ENCODE data around the gene NUP205. TPM values are rescaled to one million over a fixed set of nuclear protein-coding genes. Genes with fewer than 3 reads are reported as not detected.
A peak's percentile ranks its signal among the peaks of the same experiment; 100 is the strongest.

Gene NUP205
- total and polyA plus RNA-seq, 2 of the 13 experiments (the other 11 are each of a cell fraction or from before 2014, with no cell fraction given): 46.2 to 87.2 TPM

DNA sequence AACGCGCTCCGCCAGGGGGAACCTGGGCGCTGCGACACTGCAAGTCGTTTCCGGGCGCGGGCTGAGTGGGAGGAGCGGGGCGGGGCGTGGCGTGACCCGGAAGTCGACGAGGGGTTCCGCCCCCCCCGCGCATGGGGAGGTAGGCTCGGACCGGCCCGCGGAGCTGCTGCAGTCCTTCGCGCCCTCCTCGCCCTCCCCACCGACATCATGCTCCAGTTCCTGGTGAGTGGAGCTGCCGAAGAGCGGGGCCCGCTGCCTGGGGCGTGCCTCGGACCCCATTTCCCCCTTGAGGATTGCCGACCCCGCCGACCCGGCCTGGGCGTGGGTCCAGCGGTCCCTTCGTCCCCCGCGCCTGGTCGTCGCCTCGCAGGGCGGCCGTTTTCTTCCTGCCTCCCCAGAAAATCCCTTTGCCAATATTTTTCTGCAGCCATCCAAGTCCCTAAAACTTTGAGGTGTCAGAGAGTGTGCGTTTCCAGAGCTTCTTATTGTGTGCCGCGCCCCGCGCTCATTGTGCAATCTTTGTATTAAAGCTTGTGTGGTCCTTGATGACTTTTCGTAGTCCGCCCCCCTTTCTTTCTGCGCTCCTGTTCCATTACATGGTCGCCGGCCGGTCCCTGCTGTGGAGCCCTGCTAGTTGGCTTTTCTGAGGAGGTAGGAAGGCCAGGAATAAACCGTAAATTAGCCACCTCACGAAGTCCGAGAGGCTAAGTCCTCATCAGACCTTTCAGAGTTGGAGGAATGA is 104.8 kb downstream of the NUP205 start, which contains the start of gene STMP1 (continued):
- TF ChIP-seq, protein P1, sequence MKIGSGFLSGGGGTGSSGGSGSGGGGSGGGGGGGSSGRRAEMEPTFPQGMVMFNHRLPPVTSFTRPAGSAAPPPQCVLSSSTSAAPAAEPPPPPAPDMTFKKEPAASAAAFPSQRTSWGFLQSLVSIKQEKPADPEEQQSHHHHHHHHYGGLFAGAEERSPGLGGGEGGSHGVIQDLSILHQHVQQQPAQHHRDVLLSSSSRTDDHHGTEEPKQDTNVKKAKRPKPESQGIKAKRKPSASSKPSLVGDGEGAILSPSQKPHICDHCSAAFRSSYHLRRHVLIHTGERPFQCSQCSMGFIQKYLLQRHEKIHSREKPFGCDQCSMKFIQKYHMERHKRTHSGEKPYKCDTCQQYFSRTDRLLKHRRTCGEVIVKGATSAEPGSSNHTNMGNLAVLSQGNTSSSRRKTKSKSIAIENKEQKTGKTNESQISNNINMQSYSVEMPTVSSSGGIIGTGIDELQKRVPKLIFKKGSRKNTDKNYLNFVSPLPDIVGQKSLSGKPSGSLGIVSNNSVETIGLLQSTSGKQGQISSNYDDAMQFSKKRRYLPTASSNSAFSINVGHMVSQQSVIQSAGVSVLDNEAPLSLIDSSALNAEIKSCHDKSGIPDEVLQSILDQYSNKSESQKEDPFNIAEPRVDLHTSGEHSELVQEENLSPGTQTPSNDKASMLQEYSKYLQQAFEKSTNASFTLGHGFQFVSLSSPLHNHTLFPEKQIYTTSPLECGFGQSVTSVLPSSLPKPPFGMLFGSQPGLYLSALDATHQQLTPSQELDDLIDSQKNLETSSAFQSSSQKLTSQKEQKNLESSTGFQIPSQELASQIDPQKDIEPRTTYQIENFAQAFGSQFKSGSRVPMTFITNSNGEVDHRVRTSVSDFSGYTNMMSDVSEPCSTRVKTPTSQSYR (CRISPR knock-in tag; IDR thresholded peaks at IDR 0.05; ENCODE audit: borderline replicate concordance): no peak
- TF ChIP-seq KLF11 (CRISPR knock-in tag; IDR thresholded peaks at IDR 0.05) (no peak), ZNF329 (CRISPR knock-in tag; IDR thresholded peaks at IDR 0.05; ENCODE audit: low read depth) (peak; percentile 65), ZNF354B (CRISPR knock-in tag; IDR thresholded peaks at IDR 0.05) (0 out of 2 replicates have a peak, but pooled peaks have one; percentile 41), CREM (IDR thresholded peaks at IDR 0.05) (peak; percentile 49; the same call in 1 of the 2 replicates), CREM (CRISPR knock-in tag; IDR thresholded peaks at IDR 0.05) (no peak), ZFX (CRISPR knock-in tag; IDR thresholded peaks at IDR 0.05; ENCODE audit: low read depth) (peak; percentile 96), ZNF138 (CRISPR knock-in tag; IDR thresholded peaks at IDR 0.05; ENCODE audit: low read depth) (no peak), ZNF816 (CRISPR knock-in tag; IDR thresholded peaks at IDR 0.05; ENCODE audit: borderline replicate concordance) (peak; percentile 71; the same call in 1 of the 2 replicates), ZKSCAN1 (IDR thresholded peaks at IDR 0.05; ENCODE audit: low read length) (no peak), TP53 (CRISPR knock-in tag; conservative IDR thresholded peaks at IDR 0.05) (no peak; the same call in 1 of the 2 replicates), ZBTB8A (CRISPR knock-in tag; IDR thresholded peaks at IDR 0.05; ENCODE audit: borderline replicate concordance, low read depth) (no peak; the same call in 1 of the 2 replicates), ZNF564 (CRISPR knock-in tag; IDR thresholded peaks at IDR 0.05) (0 out of 2 replicates have a peak, but pooled peaks have one; percentile 60), MEIS1 (CRISPR knock-in tag; IDR thresholded peaks at IDR 0.05; ENCODE audit: borderline replicate concordance) (no peak; the same call in 1 of the 2 replicates), IKZF1 (IDR thresholded peaks at IDR 0.05) (no peak), SUZ12 (IDR thresholded peaks at IDR 0.05; ENCODE audit: low read depth, low read length) (no peak), ZNF501 (CRISPR knock-in tag; IDR thresholded peaks at IDR 0.05) (no peak), ZNF335 (CRISPR knock-in tag; IDR thresholded peaks at IDR 0.05) (peak; percentile 87), KLF16 (CRISPR knock-in tag; IDR thresholded peaks at IDR 0.05) (no peak; a peak in 2 of 4 replicates), ZC3H4 (CRISPR knock-in tag; IDR thresholded peaks at IDR 0.05; ENCODE audit: borderline replicate concordance) (no peak), ZNF768 (CRISPR knock-in tag; IDR thresholded peaks at IDR 0.05) (peak; percentile 74), ONECUT2 (CRISPR knock-in tag; IDR thresholded peaks at IDR 0.05) (no peak)
- TF ChIP-seq, protein P2, sequence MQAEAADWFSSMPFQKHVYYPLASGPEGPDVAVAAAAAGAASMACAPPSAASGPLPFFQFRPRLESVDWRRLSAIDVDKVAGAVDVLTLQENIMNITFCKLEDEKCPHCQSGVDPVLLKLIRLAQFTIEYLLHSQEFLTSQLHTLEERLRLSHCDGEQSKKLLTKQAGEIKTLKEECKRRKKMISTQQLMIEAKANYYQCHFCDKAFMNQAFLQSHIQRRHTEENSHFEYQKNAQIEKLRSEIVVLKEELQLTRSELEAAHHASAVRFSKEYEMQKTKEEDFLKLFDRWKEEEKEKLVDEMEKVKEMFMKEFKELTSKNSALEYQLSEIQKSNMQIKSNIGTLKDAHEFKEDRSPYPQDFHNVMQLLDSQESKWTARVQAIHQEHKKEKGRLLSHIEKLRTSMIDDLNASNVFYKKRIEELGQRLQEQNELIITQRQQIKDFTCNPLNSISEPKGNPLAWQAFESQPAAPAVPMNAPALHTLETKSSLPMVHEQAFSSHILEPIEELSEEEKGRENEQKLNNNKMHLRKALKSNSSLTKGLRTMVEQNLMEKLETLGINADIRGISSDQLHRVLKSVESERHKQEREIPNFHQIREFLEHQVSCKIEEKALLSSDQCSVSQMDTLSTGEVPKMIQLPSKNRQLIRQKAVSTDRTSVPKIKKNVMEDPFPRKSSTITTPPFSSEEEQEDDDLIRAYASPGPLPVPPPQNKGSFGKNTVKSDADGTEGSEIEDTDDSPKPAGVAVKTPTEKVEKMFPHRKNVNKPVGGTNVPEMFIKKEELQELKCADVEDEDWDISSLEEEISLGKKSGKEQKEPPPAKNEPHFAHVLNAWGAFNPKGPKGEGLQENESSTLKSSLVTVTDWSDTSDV (CRISPR knock-in tag; IDR thresholded peaks at IDR 0.05): 0 out of 2 replicates have a peak, but pooled peaks have one; percentile 68
- TF ChIP-seq, protein P3, sequence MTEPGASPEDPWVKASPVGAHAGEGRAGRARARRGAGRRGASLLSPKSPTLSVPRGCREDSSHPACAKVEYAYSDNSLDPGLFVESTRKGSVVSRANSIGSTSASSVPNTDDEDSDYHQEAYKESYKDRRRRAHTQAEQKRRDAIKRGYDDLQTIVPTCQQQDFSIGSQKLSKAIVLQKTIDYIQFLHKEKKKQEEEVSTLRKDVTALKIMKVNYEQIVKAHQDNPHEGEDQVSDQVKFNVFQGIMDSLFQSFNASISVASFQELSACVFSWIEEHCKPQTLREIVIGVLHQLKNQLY (CRISPR knock-in tag; IDR thresholded peaks at IDR 0.05): 0 out of 2 replicates have a peak, but pooled peaks have one; percentile 11

Data from HepG2 (cell line).